Parathyroid adenoma (tissue), 2 donors: ENCODE results near the gene TMEM151A.

Experiments used
- H2AFZ ChIP-seq: fragments of 300-600 bp; sonication (generic); one replicate; pipeline ENCODE4 v1.7.0; 2017; ENCODE audit warnings: antibody characterized with exemption, mild to moderate bottlenecking
- H3K27ac ChIP-seq: fragments of 300-600 bp; sonication (generic); one replicate; pipeline ENCODE4 v1.7.0; 2017
- H3K27me3 ChIP-seq: fragments of 300-600 bp; sonication (generic); one replicate; pipeline ENCODE4 v1.7.0; 2017; ENCODE audit warnings: low read length; ENCODE audit not compliant: control insufficient read depth, insufficient read depth
- H3K36me3 ChIP-seq: fragments of 300-600 bp; sonication (generic); one replicate; pipeline ENCODE4 v1.7.0; 2017; ENCODE audit warnings: low read length; ENCODE audit not compliant: control insufficient read depth, insufficient read depth
- H3K4me1 ChIP-seq: fragments of 300-600 bp; sonication (generic); one replicate; pipeline ENCODE4 v1.7.0; 2017; ENCODE audit warnings: control low read depth
- H3K4me2 ChIP-seq: fragments of 300-600 bp; sonication (generic); one replicate; pipeline ENCODE4 v1.7.0; 2017; ENCODE audit warnings: low read length
- H3K4me3 ChIP-seq: fragments of 300-600 bp; sonication (generic); one replicate; pipeline ENCODE4 v1.7.0; 2017; ENCODE audit warnings: low read depth, low read length
- H3K79me2 ChIP-seq: fragments of 300-600 bp; sonication (generic); one replicate; pipeline ENCODE4 v1.7.0; 2017; ENCODE audit warnings: control low read depth
- H3K9ac ChIP-seq: fragments of 300-600 bp; sonication (generic); one replicate; pipeline ENCODE4 v1.7.0; 2017; ENCODE audit warnings: mild to moderate bottlenecking
- H3K9me3 ChIP-seq: fragments of 300-600 bp; sonication (generic); one replicate; pipeline ENCODE4 v1.7.0; 2017; ENCODE audit warnings: low read length; ENCODE audit not compliant: control insufficient read depth
- CTCF ChIP-seq: fragments of 300-600 bp; sonication (generic); IDR thresholded peaks from one replicate; pipeline ENCODE4 v1.7.0; 2017; ENCODE audit warnings: antibody characterized with exemption, mild to moderate bottlenecking
- donor health status: primary hyperparathyroidism.

Gene TMEM151A

GRCh38 chr11:66268952-66269905 lies 22.5 kb upstream of the TMEM151A start:
- no peaks in the 10 kb centered on the region for H3K36me3 ChIP-seq

GRCh38 chr11:66271816-66272215 lies 19.9 kb upstream of the TMEM151A start:
- no peak overlapping the region for H2AFZ ChIP-seq
- H3K4me2 ChIP-seq: no peak overlapping the region
- H3K27ac ChIP-seq: no peak overlapping the region
- H3K36me3 ChIP-seq: no peaks in the 10 kb centered on the region
- TF ChIP-seq CTCF: no peak
- no peak overlapping the region for H3K9ac ChIP-seq
- H3K79me2 ChIP-seq: no peaks in the 10 kb centered on the region
- H3K4me1 ChIP-seq: peaks cover 2% of the 10 kb centered on the region
- H3K4me3 ChIP-seq: no peak overlapping the region
- no peaks in the 10 kb centered on the region for H3K27me3 ChIP-seq
- no peaks in the 10 kb centered on the region for H3K9me3 ChIP-seq

More at GRCh38 chr11:66268952-66269905, 22.5 kb upstream of the TMEM151A start:
- peak overlapping the region; percentile 85 for H3K4me2 ChIP-seq
- H3K79me2 ChIP-seq: no peaks in the 10 kb centered on the region
- peak overlapping the region; percentile 87 for H3K4me3 ChIP-seq
- peak overlapping the region; percentile 85 for H2AFZ ChIP-seq
- H3K4me1 ChIP-seq: peaks cover 2% of the 10 kb centered on the region
- peak overlapping the region; percentile 97 for H3K27ac ChIP-seq
- H3K27me3 ChIP-seq: no peaks in the 10 kb centered on the region
- H3K9me3 ChIP-seq: no peaks in the 10 kb centered on the region
- H3K9ac ChIP-seq: peak overlapping the region; percentile 13
- no peak for TF ChIP-seq CTCF

- Histone ChIP-seq H3K36me3 (no peaks in the 10 kb centered on the region), H3K9ac (no peak overlapping the region), H2AFZ (no peak overlapping the region), H3K27me3 (no peaks in the 10 kb centered on the region), H3K4me2 (no peak overlapping the region), H3K79me2 (no peaks in the 10 kb centered on the region), H3K4me3 (no peak overlapping the region), H3K27ac (no peak overlapping the region), H3K4me1 (peaks cover 2% of the 10 kb centered on the region), H3K9me3 (no peaks in the 10 kb centered on the region)
- TF ChIP-seq CTCF: no peak
Measured at GRCh38 chr11:66272596-66272995, 19.1 kb upstream of the TMEM151A start.

GRCh38 chr11:66274219-66274618 lies 17.5 kb upstream of the TMEM151A start:
- H3K9ac ChIP-seq: no peak overlapping the region
- no peaks in the 10 kb centered on the region for H3K36me3 ChIP-seq
- no peaks in the 10 kb centered on the region for H3K27me3 ChIP-seq
- no peak for TF ChIP-seq CTCF
- H3K79me2 ChIP-seq: no peaks in the 10 kb centered on the region
- no peak overlapping the region for H3K27ac ChIP-seq
- peaks cover 2% of the 10 kb centered on the region for H3K4me1 ChIP-seq
- no peak overlapping the region for H3K4me3 ChIP-seq
- no peak overlapping the region for H3K4me2 ChIP-seq
- H3K9me3 ChIP-seq: no peaks in the 10 kb centered on the region
- H2AFZ ChIP-seq: no peak overlapping the region

GRCh38 chr11:66275396-66275795 lies 16.3 kb upstream of the TMEM151A start:
- Histone ChIP-seq H3K27me3 (no peaks in the 10 kb centered on the region), H3K36me3 (no peaks in the 10 kb centered on the region), H3K9ac (no peak overlapping the region), H3K27ac (no peak overlapping the region), H2AFZ (no peak overlapping the region), H3K4me3 (no peak overlapping the region), H3K9me3 (no peaks in the 10 kb centered on the region), H3K4me2 (no peak overlapping the region), H3K4me1 (no peaks in the 10 kb centered on the region), H3K79me2 (no peaks in the 10 kb centered on the region)
- no peak for TF ChIP-seq CTCF
